ENCODE data around the gene MBD6. TPM values are rescaled to one million over a fixed set of nuclear protein-coding genes. Genes with fewer than 3 reads are reported as not detected.
A peak's percentile ranks its signal among the peaks of the same experiment; 100 is the strongest.
"Not testable (repeated sequence)": the region's sequence is repeated elsewhere in the genome, so short reads cannot be mapped to it uniquely, and the experiment has no call there.

Gene MBD6
- total and polyA plus RNA-seq, 2 experiments from 2014 or later: 2.1 to 13.0 TPM

GRCh38 chr12:57554453-57554852 is 31.8 kb downstream of the MBD6 start:
- Histone ChIP-seq H3K9me2 (ENCODE audit: insufficient read depth) (no peaks in the 10 kb centered on the region), H3K4me1 (ENCODE audit: insufficient read depth) (no peaks in the 10 kb centered on the region), H3K79me2 (ENCODE audit: insufficient read depth) (no peaks in the 10 kb centered on the region), H3K9ac (no peak overlapping the region), H3K4me2 (ENCODE audit: unreplicated experiment) (no peak overlapping the region), H3F3A (ENCODE audit: insufficient read depth) (no peaks in the 10 kb centered on the region), H3K9me3 (ENCODE audit: low read depth) (no peaks in the 10 kb centered on the region), H3K36me3 (ENCODE audit: low read depth) (no peaks in the 10 kb centered on the region), H3K4me3 (no peak overlapping the region), H3K27me3 (replicated peaks; ENCODE audit: insufficient read depth) (no peaks in the 10 kb centered on the region), H3K27ac (no peak overlapping the region), H2AFZ (no peak overlapping the region), H4K20me1 (ENCODE audit: insufficient read depth) (no peaks in the 10 kb centered on the region)
- TF ChIP-seq EZH2 (IDR thresholded peaks at IDR 0.05; ENCODE audit: insufficient read depth, poor library complexity, severe bottlenecking): no peak
- TF ChIP-seq EZH2phosphoT487 (IDR thresholded peaks at IDR 0.05; ENCODE audit: insufficient read depth, low read depth): no peak
- in situ Hi-C loops (cut with MboI): no loop called here
- 93 to 100% methylated on average over 2 of the region's 2 CpGs for WGBS, 2 experiments (ENCODE audit: low coverage in 1 of 2, low lambda C conversion rate in 2 of 2, missing lambda C conversion rate in 2 of 2)
- DNase-seq: no peak

- Histone ChIP-seq H3K4me2 (ENCODE audit: unreplicated experiment) (no peak overlapping the region), H3K79me2 (ENCODE audit: insufficient read depth) (no peaks in the 10 kb centered on the region), H3K27me3 (replicated peaks; ENCODE audit: insufficient read depth) (no peaks in the 10 kb centered on the region), H3K4me3 (no peak overlapping the region), H3K9ac (no peak overlapping the region), H3K27ac (no peak overlapping the region), H2AFZ (no peak overlapping the region), H3F3A (ENCODE audit: insufficient read depth) (no peaks in the 10 kb centered on the region), H3K9me2 (ENCODE audit: insufficient read depth) (no peaks in the 10 kb centered on the region), H3K4me1 (ENCODE audit: insufficient read depth) (no peaks in the 10 kb centered on the region), H3K36me3 (ENCODE audit: low read depth) (no peaks in the 10 kb centered on the region), H3K9me3 (ENCODE audit: low read depth) (no peaks in the 10 kb centered on the region), H4K20me1 (ENCODE audit: insufficient read depth) (no peaks in the 10 kb centered on the region)
- DNase-seq: no peak
- 100% methylated on average over 1 of the region's 1 CpG for WGBS, 2 experiments (ENCODE audit: low coverage in 1 of 2, low lambda C conversion rate in 2 of 2, missing lambda C conversion rate in 2 of 2)
- TF ChIP-seq EZH2phosphoT487 (IDR thresholded peaks at IDR 0.05; ENCODE audit: insufficient read depth, low read depth) (no peak), EZH2 (IDR thresholded peaks at IDR 0.05; ENCODE audit: insufficient read depth, poor library complexity, severe bottlenecking) (no peak)
- in situ Hi-C loops (cut with MboI): no loop called here
Measured at GRCh38 chr12:57554897-57555296, 32.3 kb downstream of the MBD6 start.

GRCh38 chr12:57558864-57559263 is 36.2 kb downstream of the MBD6 start:
- no peak overlapping the region for H3K27ac ChIP-seq
- H3K9ac ChIP-seq: no peak overlapping the region
- H3K79me2 ChIP-seq (ENCODE audit: insufficient read depth): no peaks in the 10 kb centered on the region
- H3K9me2 ChIP-seq (ENCODE audit: insufficient read depth): no peaks in the 10 kb centered on the region
- H3K4me2 ChIP-seq (ENCODE audit: unreplicated experiment): no peak overlapping the region
- no peak for TF ChIP-seq EZH2phosphoT487 (IDR thresholded peaks at IDR 0.05; ENCODE audit: insufficient read depth, low read depth)
- TF ChIP-seq EZH2 (IDR thresholded peaks at IDR 0.05; ENCODE audit: insufficient read depth, poor library complexity, severe bottlenecking): no peak
- no peak for DNase-seq
- H3F3A ChIP-seq (ENCODE audit: insufficient read depth): no peaks in the 10 kb centered on the region
- H4K20me1 ChIP-seq (ENCODE audit: insufficient read depth): no peaks in the 10 kb centered on the region
- no peaks in the 10 kb centered on the region for H3K4me1 ChIP-seq (ENCODE audit: insufficient read depth)
- WGBS, 2 experiments (ENCODE audit: low coverage in 1 of 2, low lambda C conversion rate in 2 of 2, missing lambda C conversion rate in 2 of 2): 58 to 66% methylated on average over 4 of the region's 4 CpGs
- H3K9me3 ChIP-seq (ENCODE audit: low read depth): no peaks in the 10 kb centered on the region
- in situ Hi-C loops (cut with MboI): no loop called here
- no peaks in the 10 kb centered on the region for H3K36me3 ChIP-seq (ENCODE audit: low read depth)
- H3K4me3 ChIP-seq: no peak overlapping the region
- no peaks in the 10 kb centered on the region for H3K27me3 ChIP-seq (replicated peaks; ENCODE audit: insufficient read depth)
- no peak overlapping the region for H2AFZ ChIP-seq

- no peak overlapping the region for H3K9ac ChIP-seq
- no peak for TF ChIP-seq EZH2phosphoT487 (IDR thresholded peaks at IDR 0.05; ENCODE audit: insufficient read depth, low read depth)
- TF ChIP-seq EZH2 (IDR thresholded peaks at IDR 0.05; ENCODE audit: insufficient read depth, poor library complexity, severe bottlenecking): no peak
- no peaks in the 10 kb centered on the region for H3K4me1 ChIP-seq (ENCODE audit: insufficient read depth)
- in situ Hi-C loops (cut with MboI): no loop called here
- no peak overlapping the region for H3K4me2 ChIP-seq (ENCODE audit: unreplicated experiment)
- no peak for DNase-seq
- H3K4me3 ChIP-seq: no peak overlapping the region
- WGBS, 2 experiments (ENCODE audit: low coverage in 1 of 2, low lambda C conversion rate in 2 of 2, missing lambda C conversion rate in 2 of 2): 81 to 89% methylated on average over 2 of the region's 2 CpGs
- no peaks in the 10 kb centered on the region for H3K27me3 ChIP-seq (replicated peaks; ENCODE audit: insufficient read depth)
- no peak overlapping the region for H2AFZ ChIP-seq
- H3K79me2 ChIP-seq (ENCODE audit: insufficient read depth): no peaks in the 10 kb centered on the region
- H3K27ac ChIP-seq: no peak overlapping the region
- no peaks in the 10 kb centered on the region for H3K36me3 ChIP-seq (ENCODE audit: low read depth)
- no peaks in the 10 kb centered on the region for H3F3A ChIP-seq (ENCODE audit: insufficient read depth)
- no peaks in the 10 kb centered on the region for H3K9me2 ChIP-seq (ENCODE audit: insufficient read depth)
- no peaks in the 10 kb centered on the region for H4K20me1 ChIP-seq (ENCODE audit: insufficient read depth)
- no peaks in the 10 kb centered on the region for H3K9me3 ChIP-seq (ENCODE audit: low read depth)
Measured at GRCh38 chr12:57560516-57560915, 37.9 kb downstream of the MBD6 start.

GRCh38 chr12:57561117-57561516 is 38.5 kb downstream of the MBD6 start:
- H3K4me1 ChIP-seq (ENCODE audit: insufficient read depth); H3F3A ChIP-seq (ENCODE audit: insufficient read depth); H2AFZ ChIP-seq; H3K27ac ChIP-seq; H3K9me3 ChIP-seq (ENCODE audit: low read depth); H3K9ac ChIP-seq; H3K27me3 ChIP-seq (replicated peaks; ENCODE audit: insufficient read depth); in situ Hi-C loops (cut with MboI); H3K4me2 ChIP-seq (ENCODE audit: unreplicated experiment); H3K4me3 ChIP-seq; H3K79me2 ChIP-seq (ENCODE audit: insufficient read depth); H3K9me2 ChIP-seq (ENCODE audit: insufficient read depth); H3K36me3 ChIP-seq (ENCODE audit: low read depth); H4K20me1 ChIP-seq (ENCODE audit: insufficient read depth): not testable (repeated sequence)
- peak; percentile 49 for DNase-seq
- WGBS, 2 experiments (ENCODE audit: low coverage in 1 of 2, low lambda C conversion rate in 2 of 2, missing lambda C conversion rate in 2 of 2): 25 to 31% methylated on average over 1 of the region's 1 CpG
